GM12875 (cell line): ENCODE results near the gene GPR162.

ENCODE experiments used
- H3K4me3 ChIP-seq: one replicate; pipeline ENCODE4 v1.5.1; 2011; ENCODE audit warnings: low read depth, low read length, control low read depth
- TF ChIP-seq, protein P1 (sequence below): IDR thresholded peaks from 2 replicates; pipeline ENCODE4 v1.5.1; 2011; ENCODE audit warnings: low read depth, mild to moderate bottlenecking, control low read depth, inconsistent platforms, low read length, moderate library complexity, borderline replicate concordance; ENCODE audit not compliant: insufficient read depth

GPR162 gene

DNA sequence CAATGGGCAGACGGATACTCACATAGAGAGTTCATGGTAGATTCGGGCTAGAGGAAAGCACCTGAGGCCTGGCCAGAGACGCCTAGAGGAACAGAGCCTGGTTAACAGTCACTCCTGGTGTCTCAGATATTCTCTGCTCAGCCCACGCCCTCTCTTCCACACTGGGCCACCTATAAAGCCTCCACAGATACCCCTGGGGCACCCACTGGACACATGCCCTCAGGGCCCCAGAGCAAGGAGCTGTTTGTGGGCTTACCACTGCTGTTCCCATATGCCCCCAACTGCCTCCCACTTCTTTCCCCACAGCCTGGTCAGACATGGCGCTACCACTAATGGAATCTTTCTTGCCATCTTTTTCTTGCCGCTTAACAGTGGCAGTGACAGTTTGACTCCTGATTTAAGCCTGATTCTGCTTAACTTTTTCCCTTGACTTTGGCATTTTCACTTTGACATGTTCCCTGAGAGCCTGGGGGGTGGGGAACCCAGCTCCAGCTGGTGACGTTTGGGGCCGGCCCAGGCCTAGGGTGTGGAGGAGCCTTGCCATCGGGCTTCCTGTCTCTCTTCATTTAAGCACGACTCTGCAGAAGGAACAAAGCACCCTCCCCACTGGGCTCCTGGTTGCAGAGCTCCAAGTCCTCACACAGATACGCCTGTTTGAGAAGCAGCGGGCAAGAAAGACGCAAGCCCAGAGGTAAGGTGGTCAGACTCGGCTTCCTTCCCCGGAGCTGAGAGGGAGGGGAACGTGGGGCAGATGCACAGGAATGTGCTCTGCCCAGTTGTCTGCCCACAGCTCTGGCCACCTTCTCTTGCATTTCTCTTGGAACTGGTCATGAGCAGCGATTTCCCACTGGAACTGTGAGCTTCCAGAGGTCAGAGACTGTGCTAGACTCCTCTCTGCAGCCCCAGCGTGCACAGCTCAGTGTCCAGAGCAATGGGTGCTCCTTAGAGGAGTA is 32.4 kb upstream of the GPR162 start, which contains the start of gene CD4:
Gene CD4, plus strand, starts transcription at position 557 of the 953 bp plus-strand sequence. CDS start 10,611 bp downstream, outside the sequence.
- TF ChIP-seq, protein P1, sequence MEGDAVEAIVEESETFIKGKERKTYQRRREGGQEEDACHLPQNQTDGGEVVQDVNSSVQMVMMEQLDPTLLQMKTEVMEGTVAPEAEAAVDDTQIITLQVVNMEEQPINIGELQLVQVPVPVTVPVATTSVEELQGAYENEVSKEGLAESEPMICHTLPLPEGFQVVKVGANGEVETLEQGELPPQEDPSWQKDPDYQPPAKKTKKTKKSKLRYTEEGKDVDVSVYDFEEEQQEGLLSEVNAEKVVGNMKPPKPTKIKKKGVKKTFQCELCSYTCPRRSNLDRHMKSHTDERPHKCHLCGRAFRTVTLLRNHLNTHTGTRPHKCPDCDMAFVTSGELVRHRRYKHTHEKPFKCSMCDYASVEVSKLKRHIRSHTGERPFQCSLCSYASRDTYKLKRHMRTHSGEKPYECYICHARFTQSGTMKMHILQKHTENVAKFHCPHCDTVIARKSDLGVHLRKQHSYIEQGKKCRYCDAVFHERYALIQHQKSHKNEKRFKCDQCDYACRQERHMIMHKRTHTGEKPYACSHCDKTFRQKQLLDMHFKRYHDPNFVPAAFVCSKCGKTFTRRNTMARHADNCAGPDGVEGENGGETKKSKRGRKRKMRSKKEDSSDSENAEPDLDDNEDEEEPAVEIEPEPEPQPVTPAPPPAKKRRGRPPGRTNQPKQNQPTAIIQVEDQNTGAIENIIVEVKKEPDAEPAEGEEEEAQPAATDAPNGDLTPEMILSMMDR: no peak
- H3K4me3 ChIP-seq: no peak within 1 kb of the TSS

DNA sequence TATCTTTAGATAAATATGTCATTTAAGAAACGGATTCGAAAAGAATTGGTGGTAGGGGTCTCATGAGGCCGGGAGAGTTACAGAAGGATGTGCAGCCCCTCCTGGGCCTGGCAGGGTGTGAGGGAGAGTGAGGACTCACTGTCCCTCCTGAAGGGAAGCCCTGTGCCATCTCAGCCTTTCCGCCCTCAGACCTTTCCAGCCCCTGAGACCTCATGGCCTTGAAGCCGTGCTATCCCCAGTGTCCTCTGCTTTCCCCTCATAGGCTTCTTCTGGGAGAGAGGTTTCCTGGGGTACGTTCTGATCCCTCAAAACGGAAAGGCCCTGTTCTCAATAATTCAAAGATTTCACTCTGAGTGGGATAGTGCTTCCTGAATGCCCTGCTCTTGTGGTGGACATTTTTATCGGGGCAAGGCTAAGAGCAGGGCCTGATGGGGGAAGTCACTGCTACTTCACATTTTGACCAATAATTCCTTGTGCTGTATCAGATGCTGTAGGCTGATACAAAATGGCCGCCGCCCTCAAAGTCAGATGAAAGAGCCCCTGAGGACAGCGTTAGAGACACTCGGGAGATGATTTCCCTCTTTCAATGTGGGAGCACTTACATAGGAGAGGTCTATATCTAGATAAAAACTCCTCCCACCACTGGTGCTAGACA is 31.0 kb upstream of the GPR162 start:
- TF ChIP-seq, protein P1: no peak
- H3K4me3 ChIP-seq: no peak overlapping the region

DNA sequence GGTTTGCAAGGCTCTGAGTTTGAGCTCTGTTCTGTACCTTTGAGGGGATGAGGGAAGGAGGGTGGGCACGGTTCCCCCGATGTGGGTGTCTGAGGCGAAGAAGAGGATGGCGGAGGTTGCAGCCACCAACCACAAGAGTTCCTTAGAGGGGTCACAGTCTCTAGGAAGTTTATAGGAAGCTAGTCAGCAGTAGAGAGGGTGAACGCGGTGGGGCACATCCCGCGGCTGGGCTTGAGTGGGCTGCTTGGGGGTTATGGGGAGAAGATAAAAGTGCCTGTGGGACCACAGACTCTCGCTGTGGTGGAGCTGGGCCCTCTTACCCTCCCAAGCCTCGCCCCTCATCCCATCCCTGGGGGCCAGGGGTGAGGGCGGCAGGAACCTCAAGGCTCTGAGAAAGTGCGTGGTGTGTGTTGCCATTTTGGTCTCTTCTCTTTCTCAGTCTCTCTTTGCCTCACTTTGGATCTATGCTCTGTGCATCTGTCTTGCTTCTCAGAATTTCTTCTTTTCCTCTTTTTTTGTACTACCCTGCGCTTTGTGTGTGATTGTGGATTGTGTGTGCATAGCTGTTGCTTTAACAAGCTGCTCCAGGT is 29.6 kb upstream of the GPR162 start:
- no peak overlapping the region for H3K4me3 ChIP-seq
- TF ChIP-seq, protein P1: no peak

DNA sequence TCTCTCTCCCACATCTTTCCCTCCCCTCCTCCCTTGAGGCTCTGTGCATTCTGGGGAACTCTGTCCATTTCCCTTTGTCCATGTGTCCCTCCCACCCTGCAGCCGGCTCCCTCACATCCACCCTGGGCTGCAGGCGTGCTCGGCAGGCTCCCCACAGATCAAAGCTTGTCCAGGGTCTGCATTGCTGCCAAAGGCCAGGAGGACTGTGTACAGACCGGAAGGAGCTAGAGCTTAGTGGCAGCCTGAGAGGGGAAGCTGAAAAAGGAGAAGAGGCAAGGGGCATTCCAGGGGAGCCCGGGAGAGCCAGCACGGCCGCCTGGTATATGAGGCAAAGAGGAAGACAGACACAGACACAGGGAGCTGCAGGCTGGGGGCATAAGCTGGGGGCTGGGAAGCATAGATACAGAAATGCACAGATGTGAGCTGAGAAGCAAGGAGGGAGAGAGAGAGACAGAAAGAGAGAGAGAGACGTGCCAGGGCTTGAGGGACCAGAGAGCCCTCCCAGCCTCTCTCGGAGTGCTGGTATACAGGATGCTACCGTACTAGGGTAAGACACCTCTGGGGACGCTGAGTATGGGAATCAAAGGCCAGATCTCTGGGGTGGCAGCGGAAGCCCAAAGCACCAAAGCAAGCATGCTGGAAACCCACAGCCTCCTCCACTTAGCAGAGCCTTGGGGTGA is 29.0 kb upstream of the GPR162 start:
- TF ChIP-seq, protein P1: no peak
- H3K4me3 ChIP-seq: no peak overlapping the region

DNA sequence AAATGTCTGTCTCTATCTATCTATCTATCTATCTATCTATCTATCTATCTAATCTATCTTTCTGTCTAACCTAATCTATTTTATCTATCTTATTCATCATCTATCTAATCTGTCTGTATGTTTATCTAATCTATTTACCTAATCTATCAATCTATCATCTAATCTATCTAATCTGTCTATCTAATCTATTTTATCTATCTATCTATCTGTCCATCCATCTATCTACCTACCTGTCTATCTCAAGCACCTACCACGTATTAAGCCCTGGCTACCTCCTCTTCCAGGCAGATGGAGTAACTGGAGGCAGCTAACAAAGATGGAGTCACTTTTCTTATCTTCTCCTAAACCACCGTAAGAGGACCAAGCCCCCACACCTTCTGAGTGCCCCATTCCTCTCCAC is 26.5 kb upstream of the GPR162 start:
- no peak overlapping the region for H3K4me3 ChIP-seq
- TF ChIP-seq, protein P1: no peak

DNA sequence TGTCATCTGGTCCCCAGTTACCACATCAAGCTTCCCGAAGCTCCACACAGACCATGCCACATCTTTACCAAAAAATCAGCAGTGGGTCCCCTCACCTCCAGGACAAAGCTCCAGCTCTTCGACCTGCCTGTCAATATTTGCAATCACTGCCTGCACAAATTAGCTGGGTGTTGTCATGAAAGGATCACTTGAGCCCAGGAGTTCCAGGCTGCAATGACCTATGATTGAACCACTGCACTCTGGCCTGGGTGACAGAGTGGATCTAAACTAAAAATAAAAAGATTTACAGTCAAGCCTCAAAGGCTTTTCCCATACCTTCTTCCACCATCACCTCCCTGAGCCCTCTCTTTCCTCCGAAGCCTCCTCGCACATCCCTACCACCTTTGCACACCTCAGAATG is 25.0 kb upstream of the GPR162 start:
- TF ChIP-seq, protein P1: no peak
- H3K4me3 ChIP-seq: no peak overlapping the region
